ENCODE results near the gene CST6.

Gene CST6

GRCh38 chr11:66011239-66011784 lies 496 bp upstream of the CST6 start:
- H3K4me1 ChIP-seq (ENCODE audit: control insufficient read depth, insufficient read depth, low read length): peaks cover 51% of the 10 kb centered on the region
- peak overlapping the region; percentile 26 for H3K4me2 ChIP-seq (ENCODE audit: low read length)
- no peaks in the 10 kb centered on the region for H3K27me3 ChIP-seq (ENCODE audit: control insufficient read depth, insufficient read depth, low read length)
- peak overlapping the region; percentile 21 for H3K4me3 ChIP-seq (ENCODE audit: low read length)
- no peak overlapping the region for H3K9ac ChIP-seq (ENCODE audit: low read depth, low read length)
- H3K36me3 ChIP-seq (ENCODE audit: insufficient read depth, low read length): no peaks in the 10 kb centered on the region
- H3K9me3 ChIP-seq (replicated peaks; ENCODE audit: low read length): no peaks in the 10 kb centered on the region

GRCh38 chr11:66012371-66012945 lies 650 bp downstream of the CST6 start:
- H3K4me1 ChIP-seq (ENCODE audit: control insufficient read depth, insufficient read depth, low read length): peaks cover 60% of the 10 kb centered on the region
- H3K9ac ChIP-seq (ENCODE audit: low read depth, low read length): no peak overlapping the region
- no peaks in the 10 kb centered on the region for H3K36me3 ChIP-seq (ENCODE audit: insufficient read depth, low read length)
- no peak overlapping the region for H3K4me3 ChIP-seq (ENCODE audit: low read length)
- H3K4me2 ChIP-seq (ENCODE audit: low read length): peak overlapping the region; percentile 34
- no peaks in the 10 kb centered on the region for H3K9me3 ChIP-seq (replicated peaks; ENCODE audit: low read length)
- H3K27me3 ChIP-seq (ENCODE audit: control insufficient read depth, insufficient read depth, low read length): no peaks in the 10 kb centered on the region

GRCh38 chr11:66012946-66013761 lies 1.3 kb downstream of the CST6 start:
- no peak overlapping the region for H3K9ac ChIP-seq (ENCODE audit: low read depth, low read length)

GRCh38 chr11:66013762-66014100 lies 1.9 kb downstream of the CST6 start:
- H3K9ac ChIP-seq (ENCODE audit: low read depth, low read length): no peak overlapping the region
- no peaks in the 10 kb centered on the region for H3K9me3 ChIP-seq (replicated peaks; ENCODE audit: low read length)
- peaks cover 54% of the 10 kb centered on the region for H3K4me1 ChIP-seq (ENCODE audit: control insufficient read depth, insufficient read depth, low read length)
- H3K4me3 ChIP-seq (ENCODE audit: low read length): no peak overlapping the region
- no peak overlapping the region for H3K4me2 ChIP-seq (ENCODE audit: low read length)
- H3K36me3 ChIP-seq (ENCODE audit: insufficient read depth, low read length): no peaks in the 10 kb centered on the region
- no peaks in the 10 kb centered on the region for H3K27me3 ChIP-seq (ENCODE audit: control insufficient read depth, insufficient read depth, low read length)

More at GRCh38 chr11:66012946-66013761, 1.3 kb downstream of the CST6 start:
- H3K4me1 ChIP-seq (ENCODE audit: control insufficient read depth, insufficient read depth, low read length): peaks cover 59% of the 10 kb centered on the region
- H3K4me2 ChIP-seq (ENCODE audit: low read length): peak overlapping the region; percentile 34
- H3K36me3 ChIP-seq (ENCODE audit: insufficient read depth, low read length): no peaks in the 10 kb centered on the region
- no peak overlapping the region for H3K4me3 ChIP-seq (ENCODE audit: low read length)
- no peaks in the 10 kb centered on the region for H3K9me3 ChIP-seq (replicated peaks; ENCODE audit: low read length)
- no peaks in the 10 kb centered on the region for H3K27me3 ChIP-seq (ENCODE audit: control insufficient read depth, insufficient read depth, low read length)

GRCh38 chr11:66014804-66015453 lies 3.1 kb downstream of the CST6 start:
- peak overlapping the region; percentile 81 for H3K9ac ChIP-seq (ENCODE audit: low read depth, low read length)
- no peaks in the 10 kb centered on the region for H3K9me3 ChIP-seq (replicated peaks; ENCODE audit: low read length)
- H3K27me3 ChIP-seq (ENCODE audit: control insufficient read depth, insufficient read depth, low read length): no peaks in the 10 kb centered on the region
- peak overlapping the region; percentile 25 for H3K4me3 ChIP-seq (ENCODE audit: low read length)
- peak overlapping the region; percentile 79 for H3K4me2 ChIP-seq (ENCODE audit: low read length)
- no peaks in the 10 kb centered on the region for H3K36me3 ChIP-seq (ENCODE audit: insufficient read depth, low read length)
- peaks cover 51% of the 10 kb centered on the region for H3K4me1 ChIP-seq (ENCODE audit: control insufficient read depth, insufficient read depth, low read length)

- Histone ChIP-seq H3K4me2 (ENCODE audit: low read length) (peak overlapping the region; percentile 79), H3K27me3 (ENCODE audit: control insufficient read depth, insufficient read depth, low read length) (no peaks in the 10 kb centered on the region), H3K9ac (ENCODE audit: low read depth, low read length) (peak overlapping the region; percentile 81), H3K4me1 (ENCODE audit: control insufficient read depth, insufficient read depth, low read length) (peaks cover 56% of the 10 kb centered on the region), H3K9me3 (replicated peaks; ENCODE audit: low read length) (no peaks in the 10 kb centered on the region), H3K4me3 (ENCODE audit: low read length) (peak overlapping the region; percentile 54), H3K36me3 (ENCODE audit: insufficient read depth, low read length) (no peaks in the 10 kb centered on the region)
These were observed 3.7 kb downstream of the CST6 start for GRCh38 chr11:66015454-66015881.

GRCh38 chr11:66015936-66016792 lies 4.4 kb downstream of the CST6 start:
- Histone ChIP-seq H3K4me2 (ENCODE audit: low read length) (peak overlapping the region; percentile 79), H3K9me3 (replicated peaks; ENCODE audit: low read length) (no peaks in the 10 kb centered on the region), H3K4me3 (ENCODE audit: low read length) (peak overlapping the region; percentile 54), H3K9ac (ENCODE audit: low read depth, low read length) (peak overlapping the region; percentile 81), H3K27me3 (ENCODE audit: control insufficient read depth, insufficient read depth, low read length) (no peaks in the 10 kb centered on the region), H3K4me1 (ENCODE audit: control insufficient read depth, insufficient read depth, low read length) (peaks cover 62% of the 10 kb centered on the region), H3K36me3 (ENCODE audit: insufficient read depth, low read length) (no peaks in the 10 kb centered on the region)

GRCh38 chr11:66016793-66017177 lies 5.0 kb downstream of the CST6 start:
- Histone ChIP-seq H3K9me3 (replicated peaks; ENCODE audit: low read length) (no peaks in the 10 kb centered on the region), H3K36me3 (ENCODE audit: insufficient read depth, low read length) (no peaks in the 10 kb centered on the region), H3K4me3 (ENCODE audit: low read length) (peak overlapping the region; percentile 54), H3K4me1 (ENCODE audit: control insufficient read depth, insufficient read depth, low read length) (peaks cover 62% of the 10 kb centered on the region), H3K4me2 (ENCODE audit: low read length) (peak overlapping the region; percentile 79), H3K9ac (ENCODE audit: low read depth, low read length) (peak overlapping the region; percentile 81), H3K27me3 (ENCODE audit: control insufficient read depth, insufficient read depth, low read length) (no peaks in the 10 kb centered on the region)

- no peak overlapping the region for H3K4me3 ChIP-seq (ENCODE audit: low read length)
These were observed 5.5 kb downstream of the CST6 start for GRCh38 chr11:66017321-66017720.

GRCh38 chr11:66020212-66020611 lies 8.4 kb downstream of the CST6 start:
- Histone ChIP-seq H3K9me3 (replicated peaks; ENCODE audit: low read length) (no peaks in the 10 kb centered on the region), H3K4me2 (ENCODE audit: low read length) (peak overlapping the region; percentile 40), H3K4me3 (ENCODE audit: low read length) (no peak overlapping the region), H3K36me3 (ENCODE audit: insufficient read depth, low read length) (no peaks in the 10 kb centered on the region), H3K4me1 (ENCODE audit: control insufficient read depth, insufficient read depth, low read length) (peaks cover 48% of the 10 kb centered on the region), H3K27me3 (ENCODE audit: control insufficient read depth, insufficient read depth, low read length) (no peaks in the 10 kb centered on the region), H3K9ac (ENCODE audit: low read depth, low read length) (peak overlapping the region; percentile 8)

More at GRCh38 chr11:66017321-66017720, 5.5 kb downstream of the CST6 start:
- no peaks in the 10 kb centered on the region for H3K27me3 ChIP-seq (ENCODE audit: control insufficient read depth, insufficient read depth, low read length)
- H3K36me3 ChIP-seq (ENCODE audit: insufficient read depth, low read length): no peaks in the 10 kb centered on the region
- H3K9ac ChIP-seq (ENCODE audit: low read depth, low read length): no peak overlapping the region
- H3K4me1 ChIP-seq (ENCODE audit: control insufficient read depth, insufficient read depth, low read length): peaks cover 62% of the 10 kb centered on the region
- no peaks in the 10 kb centered on the region for H3K9me3 ChIP-seq (replicated peaks; ENCODE audit: low read length)
- peak overlapping the region; percentile 10 for H3K4me2 ChIP-seq (ENCODE audit: low read length)
